ENCODE results near the gene TPM4. TPM values are rescaled to one million over a fixed set of nuclear protein-coding genes. Genes with fewer than 3 reads are reported as not detected.
"Not testable (repeated sequence)": the region's sequence is repeated elsewhere in the genome, so short reads cannot be mapped to it uniquely, and the experiment has no call there.

Gene TPM4
- total RNA-seq, 4 donors from 2014 or later, result 101 to 296 (median 151) TPM

- no peaks in the 10 kb centered on the region for H3K27me3 ChIP-seq
- no peak overlapping the region for H3K4me3 ChIP-seq (replicated peaks in 1 of 3)
- peak in 1 of 2 donors; percentile 1 for DNase-seq
- no peak for TF ChIP-seq CTCF (IDR thresholded peaks at IDR 0.05)
- TF ChIP-seq POLR2A (IDR thresholded peaks at IDR 0.05), result no peak
- WGBS, 2 donors, result 67 to 68% methylated on average over 4 of the region's 4 CpGs
- intact Hi-C loops (cut with DNase I), result no loop called here
- peaks cover 10 to 13% of the 10 kb centered on the region in 2 donors for H3K4me1 ChIP-seq
- no peak overlapping the region for H3K27ac ChIP-seq
- H3K9me3 ChIP-seq, result no peaks in the 10 kb centered on the region
- H3K36me3 ChIP-seq, result peaks cover 19 to 22% of the 10 kb centered on the region in 2 donors
These were observed 39.8 kb downstream of the TPM4 start for GRCh38 chr19:16116067-16116466.

- Histone ChIP-seq H3K27me3 (no peaks in the 10 kb centered on the region), H3K4me3 (replicated peaks in 1 of 3) (no peak overlapping the region), H3K36me3 (peaks cover 34 to 38% of the 10 kb centered on the region in 2 donors), H3K27ac (no peak overlapping the region), H3K9me3 (no peaks in the 10 kb centered on the region), H3K4me1 (peaks cover 4 to 7% of the 10 kb centered on the region in 2 donors)
- TF ChIP-seq POLR2A (IDR thresholded peaks at IDR 0.05) (no peak), CTCF (IDR thresholded peaks at IDR 0.05) (no peak)
- intact Hi-C loops (cut with DNase I), result no loop called here
- no peak for DNase-seq
- 84 to 89% methylated on average over 9 to 11 of the region's 11 CpGs for WGBS, 2 donors
These were observed 41.3 kb downstream of the TPM4 start for GRCh38 chr19:16117594-16118033.

GRCh38 chr19:16118489-16119033, 42.3 kb downstream of the TPM4 start:
- no peaks in the 10 kb centered on the region for H3K27me3 ChIP-seq
- H3K27ac ChIP-seq, result no peak overlapping the region
- TF ChIP-seq POLR2A (IDR thresholded peaks at IDR 0.05) (no peak), CTCF (IDR thresholded peaks at IDR 0.05) (no peak)
- H3K9me3 ChIP-seq, result no peaks in the 10 kb centered on the region
- intact Hi-C loops (cut with DNase I), result no loop called here
- DNase-seq, result no peak
- H3K36me3 ChIP-seq, result peaks cover 39 to 44% of the 10 kb centered on the region in 2 donors
- no peak overlapping the region for H3K4me3 ChIP-seq (replicated peaks in 1 of 3)
- peaks cover 0 to 3% of the 10 kb centered on the region in 2 donors for H3K4me1 ChIP-seq
- 85 to 93% methylated on average over 10 to 12 of the region's 12 CpGs for WGBS, 2 donors

- DNase-seq; intact Hi-C loops (cut with DNase I); H3K4me1 ChIP-seq; H3K4me3 ChIP-seq (replicated peaks in 1 of 3); H3K9me3 ChIP-seq; H3K27ac ChIP-seq; H3K27me3 ChIP-seq: not testable (repeated sequence)
- H3K36me3 ChIP-seq, result peaks cover 43 to 44% of the 10 kb centered on the region in 2 donors
- WGBS, 2 donors, result 86 to 88% methylated on average over 19 of the region's 19 CpGs
These were observed 43.0 kb downstream of the TPM4 start for GRCh38 chr19:16119075-16119857.

GRCh38 chr19:16121141-16121540, 44.8 kb downstream of the TPM4 start:
- intact Hi-C loops (cut with DNase I), result no loop called here
- Histone ChIP-seq H3K27ac (no peak overlapping the region), H3K4me3 (replicated peaks in 1 of 3) (no peak overlapping the region), H3K9me3 (no peaks in the 10 kb centered on the region), H3K27me3 (no peaks in the 10 kb centered on the region), H3K4me1 (no peaks in the 10 kb centered on the region), H3K36me3 (peaks cover 48 to 58% of the 10 kb centered on the region in 2 donors)
- no peak for DNase-seq
- TF ChIP-seq POLR2A (IDR thresholded peaks at IDR 0.05) (no peak), CTCF (IDR thresholded peaks at IDR 0.05) (no peak)
- 87 to 90% methylated on average over 2 to 4 of the region's 5 CpGs for WGBS, 2 donors

Data from thyroid gland (tissue), 4 donors.